Measurements from ENCODE around the gene MTERF2.

Gene MTERF2

DNA sequence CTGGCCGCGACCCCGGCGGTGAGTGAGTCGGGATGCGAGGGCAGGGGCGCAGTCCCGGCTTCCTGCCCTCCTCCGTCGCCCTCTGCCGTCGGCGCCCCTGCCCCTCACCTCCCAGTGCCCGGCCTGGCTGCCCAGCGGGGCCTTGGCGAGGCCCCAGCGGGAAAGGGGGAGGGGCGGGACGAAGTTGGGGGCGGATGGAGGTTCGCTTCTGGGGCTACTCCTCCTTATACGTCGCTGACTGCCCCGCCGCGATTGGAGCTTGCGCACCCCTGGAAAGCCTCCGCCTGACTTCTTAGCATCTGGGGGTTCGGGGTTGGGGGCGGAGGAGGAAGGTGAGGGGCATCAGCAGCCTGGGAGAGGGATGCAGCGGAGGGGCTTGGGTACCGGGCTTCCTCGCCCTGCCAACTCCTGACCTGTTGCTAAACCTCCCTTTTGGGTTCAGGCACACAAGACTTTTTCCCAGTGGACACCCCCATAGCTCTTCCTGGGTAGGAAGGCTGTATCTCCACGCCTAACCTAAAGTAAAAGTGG, 30.8 kb downstream of the MTERF2 start:
- peak overlapping the region; percentile 83 for H3K4me3 ChIP-seq (ENCODE audit: low read depth, low read length)
- peak; percentile 33 for DNase-seq (ENCODE audit: low read depth)

DNA sequence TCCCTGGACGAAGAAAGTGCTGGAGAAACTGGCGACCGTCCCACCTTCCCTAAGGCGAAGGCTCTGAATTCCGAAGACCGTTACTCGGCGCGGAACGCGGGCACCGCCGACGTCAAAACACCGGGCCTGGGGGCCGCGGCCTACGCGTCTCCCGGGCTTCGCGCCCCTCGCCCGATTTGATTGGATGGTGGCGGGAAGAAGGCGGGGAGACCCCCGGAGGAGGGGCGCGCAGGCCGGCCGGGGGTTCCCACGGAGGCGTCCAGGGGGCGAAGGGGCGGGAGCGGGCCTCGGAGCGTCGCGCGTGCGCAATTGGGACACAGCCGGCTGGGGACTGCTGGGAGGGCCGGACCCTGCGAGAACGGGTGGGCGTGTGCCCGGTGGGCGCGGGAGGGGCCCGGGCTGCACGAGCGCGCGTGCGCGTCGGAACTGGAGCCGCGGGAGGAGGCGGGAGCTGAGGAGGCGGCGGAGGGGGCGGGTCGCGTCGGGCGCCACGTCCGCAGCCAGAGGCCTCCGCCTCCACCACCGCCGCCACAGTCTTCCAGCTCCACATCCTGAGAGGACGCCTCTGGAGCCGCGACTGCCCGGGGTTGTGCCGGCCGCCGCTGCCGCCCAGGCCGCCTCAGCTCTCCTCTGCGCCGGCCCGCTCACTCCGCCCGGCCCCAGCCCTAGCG, 31.4 kb downstream of the MTERF2 start, which contains the start of gene TMEM263:
TSS of gene TMEM263 (plus strand) at position 531 of the 671 bp plus-strand sequence. CDS start 11,210 bp downstream, outside the sequence.
- peak within 1 kb of the TSS; percentile 83 for H3K4me3 ChIP-seq (ENCODE audit: low read depth, low read length)
- peak; percentile 90 for DNase-seq (ENCODE audit: low read depth)

DNA sequence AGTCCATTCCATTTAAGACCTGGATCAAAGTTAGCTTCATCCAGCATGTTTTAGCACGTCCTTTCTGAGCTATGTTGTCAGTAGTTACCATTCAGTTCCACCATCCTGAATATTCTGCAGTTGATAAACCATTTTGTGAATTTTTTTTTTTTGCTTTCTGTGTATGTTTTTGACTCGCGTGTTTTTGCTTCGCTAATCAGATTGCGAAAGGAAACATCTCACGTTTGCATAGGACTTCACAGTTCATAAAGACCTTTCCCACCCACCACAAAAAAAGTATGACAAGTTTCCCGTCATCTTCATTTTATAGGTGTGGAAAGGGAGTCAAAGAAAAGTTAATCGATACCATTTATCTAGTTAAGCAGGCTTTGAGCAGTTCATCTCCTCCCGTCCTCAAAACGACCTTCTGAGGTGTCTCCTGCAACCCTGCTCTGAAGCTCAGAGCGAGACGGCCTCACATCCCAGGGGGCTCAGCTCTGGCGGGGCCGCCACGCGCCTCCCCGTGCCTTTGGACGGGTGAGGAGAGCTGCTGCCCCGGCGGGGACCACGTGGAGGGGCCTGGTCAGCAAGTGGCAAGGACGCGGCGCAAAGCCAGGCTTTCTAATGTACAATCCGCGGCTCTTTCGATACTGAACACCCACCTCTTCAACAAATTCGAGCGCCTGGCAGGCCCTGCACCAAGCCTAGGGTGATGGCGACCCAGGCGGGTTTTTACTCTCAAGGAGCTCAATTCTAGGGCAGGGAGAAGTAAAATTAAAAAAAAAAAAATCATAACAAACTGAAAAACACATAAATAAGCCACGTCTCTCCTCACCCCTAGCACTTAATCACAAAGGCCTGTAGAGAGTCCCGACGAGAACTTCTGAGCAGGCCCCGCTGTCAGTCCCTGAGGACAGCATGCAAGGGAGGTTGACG, 32.2 kb downstream of the MTERF2 start:
- DNase-seq (ENCODE audit: low read depth) = no peak
- peak overlapping the region; percentile 83 for H3K4me3 ChIP-seq (ENCODE audit: low read depth, low read length)

DNA sequence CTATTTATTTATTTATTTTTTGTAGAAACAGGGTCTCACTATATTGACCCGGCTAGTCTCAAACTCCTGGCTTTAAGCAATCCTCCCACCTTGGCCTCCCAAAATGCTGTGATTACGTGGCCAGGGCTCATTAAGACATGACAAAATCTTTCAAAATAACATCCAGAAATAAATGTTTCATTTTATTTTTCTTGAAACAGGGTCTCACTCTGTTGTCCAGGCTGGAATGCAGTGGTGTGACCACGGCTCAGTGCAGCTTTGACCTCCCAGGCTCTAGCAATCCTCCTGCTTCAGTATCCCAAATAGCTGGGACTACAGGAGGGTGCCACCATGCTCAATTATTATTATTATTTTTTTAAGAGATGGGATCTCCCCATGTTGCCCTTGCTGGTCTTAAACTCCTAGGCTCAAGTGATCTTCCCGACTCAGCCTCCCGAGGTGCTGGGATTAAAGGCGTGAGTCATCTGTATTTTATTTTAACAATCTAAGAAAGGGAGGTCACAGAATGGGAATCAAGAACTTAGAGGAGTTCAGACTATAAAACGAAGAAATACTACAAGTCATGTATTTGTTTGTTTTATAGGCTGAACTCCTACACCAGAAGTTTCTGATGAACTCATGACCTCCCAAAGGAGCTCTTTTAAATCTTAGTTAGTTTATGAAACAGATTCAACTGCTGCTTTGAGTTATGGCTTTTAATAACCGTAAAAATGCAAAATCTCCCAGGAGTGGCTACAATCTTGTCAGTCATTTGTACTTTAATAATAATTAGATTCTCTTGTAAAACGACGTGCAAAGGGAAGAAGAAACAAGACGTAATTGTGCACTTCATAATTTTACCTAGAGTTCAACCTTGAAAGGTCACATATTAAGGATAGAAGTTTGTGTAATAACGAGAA, 33.3 kb downstream of the MTERF2 start:
- no peak overlapping the region for H3K4me3 ChIP-seq (ENCODE audit: low read depth, low read length)
- DNase-seq (ENCODE audit: low read depth) = no peak

DNA sequence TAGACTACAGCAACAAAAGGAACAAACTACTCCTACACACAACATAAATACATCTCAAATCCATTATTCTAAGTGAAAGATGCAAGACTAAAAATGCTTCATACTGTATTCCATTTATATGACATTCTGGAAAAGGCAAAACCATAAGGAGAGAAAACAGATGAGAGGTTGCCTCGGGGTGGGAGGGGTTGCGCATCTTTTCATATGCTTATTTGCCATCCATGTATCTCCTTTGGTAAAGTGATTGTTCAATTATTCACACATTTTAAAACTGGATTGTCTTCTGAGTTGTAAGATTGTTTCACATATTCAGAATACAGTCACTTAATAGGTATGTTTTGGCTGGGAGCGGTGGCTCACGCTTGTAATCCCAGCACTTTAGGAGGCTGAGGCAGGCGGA, 36.4 kb downstream of the MTERF2 start:
- no peak for DNase-seq (ENCODE audit: low read depth)
- H3K4me3 ChIP-seq (ENCODE audit: low read depth, low read length) = no peak overlapping the region

DNA sequence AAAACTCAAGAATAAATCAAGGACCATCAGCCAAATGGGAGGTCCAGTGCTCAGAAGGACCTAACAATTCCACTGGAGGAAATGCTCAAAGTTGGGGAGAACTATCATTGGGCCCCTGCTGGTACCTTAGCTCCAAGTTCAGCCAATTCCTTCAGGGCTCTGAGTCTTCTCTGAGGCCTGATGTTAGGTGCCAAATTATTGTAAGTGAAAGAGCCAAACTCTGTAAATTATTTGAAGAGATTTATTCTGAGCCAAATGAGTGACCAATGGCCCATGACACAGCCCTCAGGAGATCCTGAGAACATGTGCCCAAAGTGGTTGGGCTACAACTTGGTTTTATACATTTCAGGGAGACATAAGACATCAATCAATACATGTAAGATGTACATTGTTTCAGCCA, 39.5 kb downstream of the MTERF2 start:
- no peak for DNase-seq (ENCODE audit: low read depth)

DNA sequence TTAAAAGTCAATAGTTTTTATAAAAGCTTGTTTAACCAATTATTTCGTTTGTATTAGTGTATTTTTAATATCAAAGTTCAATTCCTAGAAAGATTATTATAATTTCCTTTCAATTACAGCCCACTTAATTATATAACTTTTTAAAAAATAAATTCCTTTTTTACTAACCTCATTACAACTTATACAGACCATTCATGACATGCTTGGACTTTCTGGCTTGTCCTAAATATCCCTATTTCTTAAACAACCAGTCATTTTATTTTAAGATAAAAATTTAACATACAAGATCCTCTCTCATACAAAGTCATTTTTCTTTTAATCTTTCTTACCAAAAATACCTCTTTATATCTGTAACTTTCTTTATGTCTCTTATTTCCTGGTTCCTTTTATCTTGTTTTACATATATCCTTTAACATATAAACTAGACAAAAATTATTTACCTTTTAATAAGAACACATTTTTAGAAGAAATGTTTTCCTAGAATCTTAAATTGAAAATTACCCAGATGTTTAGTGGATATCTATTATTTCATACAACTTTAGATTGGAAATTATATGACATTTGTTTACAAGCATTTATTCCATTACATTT, 41.6 kb downstream of the MTERF2 start:
- no peak for DNase-seq (ENCODE audit: low read depth)

More for the DNA sequence above, 39.5 kb downstream of the MTERF2 start:
- no peak overlapping the region for H3K4me3 ChIP-seq (ENCODE audit: low read depth, low read length)

DNA sequence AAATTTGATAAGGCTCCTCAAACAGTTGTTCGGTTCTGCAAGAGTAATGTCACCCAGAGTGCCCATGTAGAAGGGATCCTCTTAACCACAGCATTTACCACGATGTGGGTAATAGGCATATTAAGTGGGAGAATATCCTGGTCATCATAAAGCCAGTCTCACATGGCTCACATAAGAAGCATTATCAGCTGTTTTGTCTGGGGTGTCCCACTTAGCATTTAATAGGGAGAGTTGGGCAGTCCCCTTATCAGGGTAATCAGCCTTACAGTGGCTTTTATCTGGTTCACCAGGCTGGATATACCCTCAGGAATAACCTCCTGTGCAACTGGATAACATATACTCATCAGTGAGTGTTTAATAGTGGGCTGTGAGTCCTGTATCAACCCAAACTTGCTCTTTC, 44.2 kb downstream of the MTERF2 start:
- DNase-seq (ENCODE audit: low read depth) = no peak
- no peak overlapping the region for H3K4me3 ChIP-seq (ENCODE audit: low read depth, low read length)

More for the DNA sequence above, 41.6 kb downstream of the MTERF2 start:
- no peak overlapping the region for H3K4me3 ChIP-seq (ENCODE audit: low read depth, low read length)

DNA sequence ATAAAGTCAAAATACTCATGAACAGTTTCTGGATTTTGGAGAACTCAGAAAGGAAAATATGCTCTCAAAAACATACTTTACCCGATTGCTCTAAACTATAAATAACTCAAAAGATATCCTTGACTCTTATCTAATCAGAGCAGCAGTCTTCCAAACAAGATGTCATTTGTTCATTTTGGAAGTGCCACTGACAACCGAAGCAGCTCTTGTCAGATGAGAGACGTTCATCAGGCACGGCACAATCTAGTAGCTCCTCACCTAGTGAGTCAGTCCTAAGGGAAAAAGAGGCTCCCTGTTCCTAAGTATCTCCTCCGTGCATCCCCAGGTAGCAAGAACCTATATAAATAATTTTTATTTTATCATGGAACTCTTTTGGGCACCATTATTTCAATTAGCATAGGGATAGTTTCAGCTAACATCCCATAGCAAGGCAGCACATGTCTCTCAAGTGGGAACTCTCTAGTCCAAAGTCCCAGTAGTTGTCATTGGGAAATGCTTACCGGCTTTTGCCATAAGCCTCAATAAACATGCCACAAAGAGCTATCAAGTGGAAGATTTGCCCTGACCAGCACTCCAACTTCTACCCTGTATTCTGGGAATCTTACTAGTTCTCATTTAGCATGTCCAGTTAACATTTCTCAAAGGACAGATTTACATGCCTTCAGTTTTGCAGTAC, 45.3 kb downstream of the MTERF2 start:
- no peak for DNase-seq (ENCODE audit: low read depth)
- no peak overlapping the region for H3K4me3 ChIP-seq (ENCODE audit: low read depth, low read length)

DNA sequence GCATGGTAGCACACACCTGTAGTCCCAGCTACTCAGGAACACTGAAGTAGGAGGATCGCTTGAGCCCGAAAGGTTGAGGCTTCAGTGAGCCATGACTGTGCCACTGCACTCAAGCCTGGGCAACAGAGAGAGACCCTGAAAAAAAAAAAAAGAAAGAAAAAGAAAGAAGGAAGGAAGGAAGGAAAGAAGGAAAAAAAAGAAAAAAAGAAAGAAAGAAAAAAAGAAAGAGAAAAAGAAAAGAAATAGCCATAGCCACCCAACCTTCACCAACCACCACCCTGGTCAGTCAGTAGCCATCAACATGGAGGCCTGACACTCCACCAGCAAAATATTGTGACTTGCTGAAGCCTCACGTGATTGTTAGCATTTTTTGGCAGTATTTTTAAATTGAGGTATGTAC, 52.7 kb downstream of the MTERF2 start:
- no peak for DNase-seq (ENCODE audit: low read depth)

More for the DNA sequence above, 52.7 kb downstream of the MTERF2 start:
- no peak overlapping the region for H3K4me3 ChIP-seq (ENCODE audit: low read depth, low read length)

Data from skeletal muscle cell (primary cell).